HT1080 (cell line): ENCODE results near the gene MYLIP. TPM values are rescaled to one million over a fixed set of nuclear protein-coding genes. Genes with fewer than 3 reads are reported as not detected.
A peak's percentile ranks its signal among the peaks of the same experiment; 100 is the strongest.

Experiments
- DNase-seq: peaks from one replicate; pipeline ENCODE4 v3.0.0-alpha.2; 2015; ENCODE audit warnings: low read depth
- total RNA-seq: library from RNA; depleted of rRNA; stranded (reverse); fragments of >200 nt; shearing (Covaris generic); gene quantifications from 2 replicates; pipeline ENCODE4 v1.2.3, GENCODE V29; 2014

Gene MYLIP
- total RNA-seq, 1 experiment from 2014 or later = 6.7 TPM

DNA sequence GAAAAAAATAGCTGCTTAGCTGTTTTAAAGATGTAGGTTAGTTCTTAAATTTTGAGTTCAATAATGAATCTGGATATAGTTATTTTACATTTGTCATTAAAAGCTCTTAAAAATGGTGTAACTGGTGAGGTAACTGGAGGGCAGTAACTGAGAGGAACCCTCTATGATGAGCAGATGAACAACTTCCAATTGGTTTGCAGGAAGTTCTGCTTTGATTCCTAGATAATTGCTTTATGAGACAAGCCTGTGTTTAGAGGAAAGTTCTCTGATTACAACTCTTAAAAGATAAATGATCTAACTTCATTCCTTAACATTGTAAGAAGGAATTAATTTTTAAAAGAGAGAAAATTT, 8.5 kb downstream of the MYLIP start:
- no peak for DNase-seq

DNA sequence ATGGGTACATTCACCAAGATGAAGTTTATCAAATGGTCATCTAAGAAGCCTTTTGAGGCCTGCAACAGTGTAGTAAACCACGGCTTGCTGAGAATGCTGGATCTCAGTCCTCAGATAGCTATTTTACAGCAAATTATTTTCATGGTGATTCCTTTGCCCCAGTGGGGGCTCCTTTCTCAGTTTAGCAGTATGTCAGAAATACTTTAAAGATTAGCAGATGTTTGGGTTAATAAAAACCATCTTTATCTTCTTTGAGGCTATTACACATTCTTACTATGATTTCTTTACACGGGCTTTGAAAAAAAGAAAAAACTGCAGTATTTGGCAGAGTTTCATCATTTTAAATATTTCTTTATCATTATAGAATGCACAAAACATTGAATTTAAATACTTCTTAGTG, 10.7 kb downstream of the MYLIP start:
- no peak for DNase-seq

DNA sequence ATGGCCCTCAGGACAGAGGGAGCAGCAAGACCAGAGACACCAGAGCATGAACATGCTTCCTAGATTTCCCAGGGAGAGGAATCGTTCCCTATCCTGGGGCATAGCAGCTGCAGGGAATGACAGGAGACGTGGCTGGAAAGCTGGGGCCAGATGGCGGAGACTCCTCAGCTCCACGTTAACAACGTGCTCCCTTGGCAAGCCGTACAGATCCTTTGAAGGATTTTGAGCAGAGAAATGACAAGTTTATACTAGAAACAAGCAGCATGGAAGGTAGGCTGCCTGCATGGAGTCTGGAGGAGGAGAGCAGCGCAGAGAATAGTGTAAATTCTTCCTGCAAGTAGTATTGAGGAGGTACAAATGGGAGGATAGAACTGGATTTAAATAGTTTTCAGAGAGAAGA, 11.7 kb downstream of the MYLIP start:
- DNase-seq = no peak

DNA sequence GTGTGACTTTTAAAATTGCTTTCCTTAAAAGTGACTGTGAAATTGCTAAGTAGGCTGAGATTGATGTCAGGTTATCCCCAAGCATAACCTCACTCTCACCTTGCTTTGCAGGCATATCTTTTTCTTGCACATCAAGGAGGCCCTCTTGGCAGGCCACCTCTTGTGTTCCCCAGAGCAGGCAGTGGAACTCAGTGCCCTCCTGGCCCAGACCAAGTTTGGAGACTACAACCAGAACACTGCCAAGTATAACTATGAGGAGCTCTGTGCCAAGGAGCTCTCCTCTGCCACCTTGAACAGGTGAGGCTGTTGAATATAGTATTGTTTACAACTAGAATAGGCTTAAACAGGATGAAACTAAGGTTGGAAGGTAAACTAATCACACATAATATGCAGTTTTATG, 12.6 kb downstream of the MYLIP start:
- DNase-seq = no peak

DNA sequence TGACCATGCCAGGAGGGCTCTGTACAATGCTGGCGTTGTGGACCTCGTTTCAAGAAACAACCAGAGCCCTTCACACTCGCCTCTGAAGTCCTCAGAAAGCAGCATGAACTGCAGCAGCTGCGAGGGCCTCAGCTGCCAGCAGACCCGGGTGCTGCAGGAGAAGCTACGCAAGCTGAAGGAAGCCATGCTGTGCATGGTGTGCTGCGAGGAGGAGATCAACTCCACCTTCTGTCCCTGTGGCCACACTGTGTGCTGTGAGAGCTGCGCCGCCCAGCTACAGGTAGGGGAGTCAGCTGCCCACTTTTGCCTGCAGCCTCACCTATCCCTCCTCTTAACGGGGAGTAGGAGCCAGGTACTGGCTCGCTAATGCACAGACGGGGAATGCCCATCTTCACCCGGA, 16.2 kb downstream of the MYLIP start:
- no peak for DNase-seq

DNA sequence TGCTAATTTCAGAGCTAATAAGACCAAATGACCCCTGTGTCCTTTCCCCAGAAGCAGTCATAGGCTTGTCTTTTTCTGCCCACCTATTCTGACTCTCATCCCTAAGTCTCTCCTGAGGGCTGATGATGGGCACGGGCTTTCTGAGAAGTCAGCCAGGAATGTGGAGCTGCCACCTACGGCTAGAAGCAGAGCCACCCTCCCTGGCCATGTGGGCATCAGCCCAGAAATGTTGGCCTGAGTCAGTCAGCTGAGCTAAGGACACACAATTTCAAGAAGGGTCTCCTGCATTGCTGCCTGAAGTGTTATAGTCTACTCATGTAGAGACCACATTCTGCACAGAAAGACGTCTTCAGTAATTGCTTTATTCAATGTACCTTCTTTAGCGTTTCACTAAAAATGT, 17.1 kb downstream of the MYLIP start:
- DNase-seq = no peak

DNA sequence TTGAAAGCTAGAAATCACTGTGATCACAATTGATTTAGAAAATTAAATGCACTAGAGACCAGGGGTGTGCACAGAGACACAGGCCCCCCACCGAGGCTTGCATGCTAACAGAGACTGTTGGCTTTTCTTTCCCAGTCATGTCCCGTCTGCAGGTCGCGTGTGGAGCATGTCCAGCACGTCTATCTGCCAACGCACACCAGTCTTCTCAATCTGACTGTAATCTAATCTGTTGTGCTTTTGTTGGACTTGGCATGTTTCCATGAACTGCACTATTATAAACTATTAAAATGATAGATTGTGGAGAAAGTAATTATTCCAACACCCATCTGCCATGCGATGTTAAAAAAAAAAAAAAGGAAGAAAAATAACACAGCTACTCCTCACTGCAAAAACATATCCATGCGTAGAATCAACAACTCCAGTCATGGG, 17.7 kb downstream of the MYLIP start:
- DNase-seq = no peak

DNA sequence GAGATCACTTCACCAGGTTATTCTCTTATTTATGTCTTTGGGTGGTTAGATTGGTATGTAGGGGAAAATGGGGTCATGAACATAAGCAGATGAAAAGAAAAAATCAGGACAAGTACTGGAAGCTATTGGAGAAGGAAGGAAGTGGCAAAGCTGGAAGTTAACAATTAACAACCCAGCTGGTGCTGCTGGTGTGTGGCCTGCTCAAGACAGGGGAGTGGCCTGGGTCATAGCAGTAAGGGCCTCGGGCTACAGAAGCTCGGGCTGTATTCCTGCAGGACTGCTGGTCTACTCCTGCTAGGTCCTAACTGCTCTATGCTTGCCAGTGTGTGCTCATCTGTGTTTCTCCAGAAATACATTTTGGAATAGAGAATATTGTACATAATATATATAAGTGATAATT, 19.6 kb downstream of the MYLIP start:
- no peak for DNase-seq

DNA sequence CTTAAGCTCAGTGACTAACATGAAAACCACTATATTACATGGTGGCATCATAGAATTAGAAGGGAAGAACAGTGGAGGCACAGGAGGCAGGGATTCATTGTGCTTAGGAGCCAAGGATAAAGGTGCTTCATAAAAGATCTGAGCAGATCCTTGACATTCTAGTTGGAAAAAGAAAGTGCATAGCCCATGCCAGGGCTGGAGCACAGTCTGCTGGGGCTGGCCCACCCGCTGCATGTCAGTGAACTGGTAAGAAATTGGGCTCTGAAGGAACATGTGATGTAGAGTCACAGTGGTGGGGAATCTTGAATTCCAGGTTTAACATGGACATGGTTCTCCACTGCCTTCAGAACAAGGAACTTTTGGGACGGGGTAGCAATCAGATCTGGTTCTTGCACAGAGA, 20.4 kb downstream of the MYLIP start:
- no peak for DNase-seq

DNA sequence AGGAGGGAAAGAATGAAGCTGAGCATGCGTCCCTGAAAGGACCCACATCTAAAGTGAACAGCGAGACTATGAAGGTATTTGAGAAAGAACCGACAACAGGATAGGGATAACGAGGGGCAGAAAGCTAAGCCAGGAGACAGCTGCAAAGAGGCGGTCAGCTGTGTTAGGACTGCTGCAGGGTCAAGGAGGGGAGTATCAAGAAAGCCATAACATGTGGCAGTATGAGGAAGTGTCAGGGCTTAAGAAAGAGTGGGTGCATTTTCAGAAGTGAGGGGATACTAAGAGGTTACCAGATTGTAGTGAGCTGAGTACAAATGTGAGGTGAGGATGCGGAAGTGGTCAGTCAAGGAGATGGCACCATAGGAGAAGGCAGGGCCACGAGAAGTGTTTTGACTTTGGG, 21.2 kb downstream of the MYLIP start:
- no peak for DNase-seq

DNA sequence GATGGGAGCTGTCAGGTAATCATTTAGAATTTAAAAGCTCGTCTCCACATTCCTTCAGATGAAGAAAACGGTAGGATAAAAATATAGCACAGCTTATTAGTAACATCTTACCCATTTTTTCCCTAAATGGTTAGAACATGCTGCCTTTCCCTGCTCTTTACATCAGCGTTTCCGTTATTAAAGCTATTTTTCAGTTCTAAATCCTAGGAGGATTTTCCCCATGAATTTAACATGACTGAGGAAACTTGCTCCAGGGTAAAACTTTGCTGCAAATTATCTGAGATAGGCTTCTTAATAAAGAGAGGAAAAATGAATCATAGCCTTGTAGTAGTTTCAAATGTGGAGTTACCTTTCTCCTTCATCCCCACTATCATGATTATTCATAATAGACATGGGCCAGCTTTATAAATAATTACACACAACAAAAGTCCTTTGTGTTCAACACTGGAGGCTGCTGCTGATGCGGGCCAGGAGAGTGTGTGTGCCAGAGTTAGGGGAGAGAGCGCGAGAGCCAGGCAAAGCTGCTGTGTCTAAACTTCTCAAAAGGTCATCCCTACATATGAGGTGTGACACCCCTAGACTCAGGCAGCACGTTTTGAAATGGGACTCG, 24.4 kb downstream of the MYLIP start:
- DNase-seq = no peak

DNA sequence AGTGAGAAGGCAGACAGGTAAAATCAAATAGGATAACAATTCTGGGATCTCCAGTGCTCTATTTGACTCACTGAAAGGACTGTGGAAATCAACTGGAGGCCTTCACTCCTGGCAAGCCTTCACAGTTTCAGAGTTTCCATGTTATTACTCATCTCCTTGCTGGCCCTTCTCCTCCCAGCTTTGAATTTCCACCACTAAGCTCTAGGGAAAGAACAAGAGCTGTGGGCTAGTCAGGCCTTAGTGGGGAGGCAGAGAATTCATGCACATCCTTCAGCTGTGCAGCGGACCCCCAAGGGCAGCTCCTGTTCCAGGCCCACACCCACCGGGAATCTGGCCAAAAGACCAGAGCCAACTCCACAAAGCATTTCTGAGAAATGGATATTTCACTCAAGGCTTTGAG, 26.0 kb downstream of the MYLIP start:
- peak; percentile 52 for DNase-seq

DNA sequence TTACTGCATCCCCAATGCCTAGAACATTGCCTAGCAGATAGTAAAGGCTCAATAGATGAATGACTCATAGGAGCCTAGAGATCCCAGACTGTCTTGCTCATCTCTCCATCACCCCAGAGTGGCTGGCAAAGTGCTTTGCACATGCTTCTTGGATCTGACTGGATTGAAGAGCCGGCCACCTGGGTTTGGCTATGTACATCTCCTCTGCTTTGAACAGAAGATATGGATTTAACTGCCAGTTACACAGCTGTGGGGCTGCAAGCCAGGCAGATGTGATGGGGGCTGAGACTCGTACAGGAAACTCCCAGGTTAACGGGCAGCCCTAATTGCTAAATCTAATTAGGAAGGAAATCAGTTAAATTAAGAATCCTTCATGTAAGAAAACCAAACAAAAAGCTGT, 28.6 kb downstream of the MYLIP start:
- no peak for DNase-seq

DNA sequence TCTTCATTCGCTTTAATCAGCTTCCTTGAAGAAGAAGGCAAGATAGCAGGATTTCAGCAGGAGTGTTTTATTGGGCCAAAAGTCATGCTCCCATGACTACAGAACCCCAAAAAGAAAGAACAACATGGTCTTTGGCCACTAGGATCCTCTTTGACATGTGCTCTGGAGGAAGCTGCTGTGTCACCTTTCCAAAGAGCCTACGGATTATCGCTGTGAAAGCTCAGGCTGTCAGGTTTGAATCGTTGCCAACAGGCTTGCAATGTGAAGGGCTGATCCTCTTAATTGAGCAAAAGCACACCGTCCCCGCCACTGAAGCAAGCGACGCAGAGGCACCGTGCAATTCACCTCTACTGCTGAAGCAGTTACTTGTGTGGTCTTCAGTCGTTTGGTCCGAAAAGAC, 29.0 kb downstream of the MYLIP start:
- DNase-seq = no peak

DNA sequence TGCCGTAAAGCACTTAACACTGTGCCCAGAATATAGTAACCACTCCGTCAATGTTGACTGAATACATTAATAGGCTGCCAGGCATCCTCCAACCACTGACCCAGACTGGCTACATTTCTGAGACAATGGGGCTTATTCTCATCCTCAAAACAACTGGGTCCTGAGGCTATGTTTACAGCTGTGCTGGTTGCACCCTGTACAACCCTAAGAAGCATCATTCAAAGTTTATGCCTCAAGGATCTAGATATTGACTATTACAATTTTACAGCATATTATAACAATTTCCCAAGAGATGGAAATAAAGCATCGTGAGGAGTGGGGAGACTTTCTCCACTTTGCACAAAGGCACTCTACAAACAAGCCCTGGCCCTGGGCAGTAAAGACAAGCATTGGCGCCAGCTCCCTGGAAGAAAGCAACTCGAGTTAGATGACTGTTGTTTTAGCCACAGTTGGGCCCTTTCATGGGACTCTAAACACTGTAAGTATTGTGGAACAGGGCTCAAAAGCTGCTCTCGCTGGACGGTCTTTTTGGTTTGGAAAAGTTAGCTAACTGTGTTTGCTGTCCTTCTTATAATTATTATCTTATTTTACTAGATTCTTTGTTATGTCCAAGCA, 30.2 kb downstream of the MYLIP start:
- no peak for DNase-seq

DNA sequence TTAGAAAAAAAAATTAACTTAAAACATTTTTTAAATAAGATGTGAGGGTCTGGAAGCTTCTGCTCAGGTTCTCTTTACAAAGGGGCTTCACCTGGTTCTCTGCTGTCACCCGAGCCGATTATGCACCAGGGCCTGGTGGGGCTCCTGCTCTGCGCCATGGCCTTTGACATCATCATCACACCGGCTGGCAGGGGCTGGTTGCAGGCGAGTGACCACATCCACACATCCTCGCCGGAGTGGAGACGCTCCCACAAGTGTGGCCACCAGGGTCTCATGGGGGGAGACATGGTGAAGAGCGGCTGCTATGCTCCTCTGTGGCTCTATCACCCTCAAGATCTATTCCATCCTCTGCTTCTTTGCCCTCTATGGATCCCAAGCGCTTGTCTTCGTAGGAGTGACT, 31.9 kb downstream of the MYLIP start:
- no peak for DNase-seq

DNA sequence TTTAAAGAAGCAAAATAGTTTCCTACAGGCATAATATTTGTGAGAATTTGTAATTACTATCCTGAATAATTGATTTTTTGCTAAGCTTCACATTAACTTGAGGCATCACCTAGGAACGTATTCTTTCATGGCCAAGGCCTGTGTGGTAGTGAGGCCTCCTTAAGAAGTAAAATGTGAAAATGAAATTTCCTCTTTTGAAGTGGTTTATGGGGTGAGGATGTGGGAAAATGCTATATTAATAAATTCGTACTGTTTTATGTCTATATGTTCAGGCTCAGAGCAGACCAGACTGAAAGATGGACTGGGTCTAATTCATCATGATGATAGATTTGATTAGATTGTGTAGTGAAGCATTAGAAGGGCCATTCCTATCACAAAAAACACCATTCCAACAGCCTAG, 33.1 kb downstream of the MYLIP start:
- DNase-seq = no peak

DNA sequence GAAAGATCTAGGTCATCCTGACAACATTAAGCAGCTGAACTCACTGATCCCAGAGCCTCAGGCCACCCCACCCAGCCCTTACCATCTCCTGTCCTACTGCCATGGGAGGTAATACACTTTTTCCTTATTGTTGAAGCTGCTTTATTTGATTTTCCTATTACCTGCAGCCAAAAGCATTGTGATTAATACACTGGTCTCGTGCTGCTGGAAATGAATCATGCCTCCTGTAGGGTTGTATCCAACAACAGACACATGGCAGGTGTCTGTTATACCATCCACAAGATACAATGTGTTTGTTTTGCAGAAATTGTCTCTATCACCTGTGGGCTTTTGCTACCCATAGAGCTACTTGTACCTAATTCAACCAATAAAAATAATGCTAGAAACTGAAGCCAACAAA, 34.2 kb downstream of the MYLIP start:
- peak; percentile 16 for DNase-seq

DNA sequence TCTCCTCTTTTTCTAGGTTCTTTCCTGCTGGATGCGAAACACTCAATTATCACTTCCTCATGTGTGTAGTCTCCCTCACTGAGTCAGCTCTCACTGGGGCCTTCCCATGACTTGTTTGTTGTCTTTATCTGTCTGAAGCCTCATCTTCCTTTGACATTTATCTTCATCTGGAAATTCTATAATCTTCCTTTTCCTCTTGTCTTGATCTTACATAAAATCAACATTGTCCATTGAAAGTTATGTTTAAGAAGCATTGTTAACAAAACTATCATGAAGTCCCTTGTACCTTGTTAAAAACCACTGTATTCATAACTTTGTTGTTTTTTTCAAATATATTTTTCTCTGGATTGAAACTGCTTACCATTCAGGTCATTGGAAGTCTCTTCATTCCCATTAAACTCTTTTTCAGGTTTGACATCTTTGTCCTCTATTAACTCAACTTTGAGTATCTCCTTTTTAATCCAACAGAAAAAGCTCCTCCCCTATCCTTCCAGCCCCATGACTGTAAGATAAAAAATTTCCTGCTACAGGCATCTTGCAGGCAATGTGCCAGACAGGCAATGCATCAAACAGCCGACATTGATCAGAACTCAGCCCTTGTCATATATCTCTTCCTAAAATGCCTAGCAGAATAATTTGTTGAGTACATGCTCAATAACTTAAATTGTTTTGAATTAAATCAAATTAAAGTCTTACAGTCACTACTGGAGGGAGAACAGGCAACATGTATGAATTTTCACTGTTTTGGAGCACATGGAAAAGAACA, 34.8 kb downstream of the MYLIP start:
- no peak for DNase-seq

DNA sequence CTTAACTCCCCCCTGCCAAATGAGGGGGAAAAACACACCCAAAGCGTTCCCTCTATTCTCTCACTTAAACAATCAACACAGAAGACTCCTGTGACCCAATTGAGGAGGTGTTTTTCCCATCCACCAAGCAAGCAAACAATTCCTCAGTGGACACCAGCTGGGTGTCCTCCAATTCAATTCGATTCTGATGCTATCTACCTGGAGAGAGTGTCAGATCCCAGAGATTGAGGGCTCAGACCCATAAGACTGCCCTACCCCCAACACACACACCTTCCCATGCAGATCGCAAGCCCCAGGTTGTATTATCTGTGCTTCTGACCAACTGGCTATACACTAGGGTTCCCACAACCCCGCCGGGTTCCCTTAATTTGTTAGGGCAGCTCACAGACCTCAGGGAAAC, 36.8 kb downstream of the MYLIP start:
- DNase-seq = no peak

DNA sequence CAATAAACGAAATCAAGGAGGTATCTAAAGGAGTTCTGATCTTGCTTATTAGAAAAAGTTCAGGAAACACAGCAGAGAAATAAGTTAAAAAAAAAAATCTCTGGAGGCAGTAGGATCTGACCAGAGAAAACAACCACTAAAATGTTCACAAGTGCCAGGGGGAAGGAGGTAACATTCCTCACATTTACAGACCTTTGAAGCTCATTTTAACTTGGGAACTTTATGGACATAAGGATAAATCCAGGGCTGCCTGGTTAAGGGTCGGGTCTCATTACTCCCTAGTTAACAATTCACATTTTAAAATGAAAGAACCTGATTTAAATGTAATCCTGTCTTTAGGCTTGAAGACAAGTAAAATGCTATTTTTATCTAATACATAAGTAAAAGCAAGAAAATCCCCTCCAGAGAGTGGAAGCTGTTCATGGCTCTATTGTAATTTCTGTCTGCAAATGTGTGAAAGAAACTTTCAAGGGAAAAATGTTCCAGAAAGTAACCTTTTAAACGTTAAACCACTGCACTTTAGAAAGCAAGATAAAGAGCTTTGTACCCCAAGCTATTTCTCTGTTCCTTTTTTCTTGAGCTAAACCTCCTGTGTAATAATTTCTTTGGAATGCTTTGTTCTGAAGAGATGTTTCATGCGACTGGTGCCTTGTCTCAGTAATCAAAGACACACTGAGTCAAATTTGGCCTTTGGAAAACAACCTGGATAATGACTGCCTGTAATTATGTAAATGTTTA, 38.2 kb downstream of the MYLIP start:
- DNase-seq = no peak

DNA sequence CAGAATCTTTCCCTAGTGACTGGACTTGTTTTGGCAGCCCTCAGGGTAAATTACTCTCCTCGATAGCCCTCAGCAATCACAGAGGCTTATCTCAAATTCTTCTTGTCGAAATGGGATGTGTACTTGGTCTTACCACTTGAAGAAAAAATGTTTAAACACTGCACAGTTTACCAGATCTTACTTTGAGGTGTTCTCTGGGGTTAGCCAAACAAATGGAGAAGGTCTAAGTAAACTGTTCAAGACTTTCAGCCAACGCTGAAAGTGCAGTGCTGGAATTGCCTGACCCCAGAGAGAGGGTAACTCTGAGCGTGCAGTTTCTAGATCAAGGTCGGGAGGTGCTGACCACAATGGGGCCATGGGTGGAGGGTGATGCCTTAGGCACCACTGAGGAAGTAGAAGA, 39.2 kb downstream of the MYLIP start:
- no peak for DNase-seq
